Thymus (tissue), 11 donors: Measurements from ENCODE around the gene WDR37. TPM values are rescaled to one million over a fixed set of nuclear protein-coding genes. Genes with fewer than 3 reads are reported as not detected.

Source experiments
- DNase-seq, 9 donors: peaks; one replicate each; pipeline ENCODE4 v3.0.0-alpha.2; 2013; ENCODE audit warnings: low spot score in 9 of 9, low read depth in 6 of 9, missing footprints in 1 of 9
- H3K27ac ChIP-seq, 2 donors: one replicate each; pipeline ENCODE4 v1.5.1; 2013; ENCODE audit warnings: control low read depth in 1 of 2, low read depth in 1 of 2, low read length in 1 of 2, mild to moderate bottlenecking in 1 of 2, moderate library complexity in 1 of 2
- H3K27me3 ChIP-seq, 2 donors: one replicate each; pipeline ENCODE4 v1.5.1; 2013; ENCODE audit warnings: low read length in 1 of 2; ENCODE audit not compliant: control insufficient read depth in 2 of 2, insufficient read depth in 1 of 2
- H3K36me3 ChIP-seq, 2 donors: one replicate each; pipeline ENCODE4 v1.5.1; 2013; ENCODE audit warnings: low read length in 1 of 2, mild to moderate bottlenecking in 1 of 2, moderate library complexity in 1 of 2; ENCODE audit not compliant: control insufficient read depth in 2 of 2, insufficient read depth in 2 of 2
- H3K4me1 ChIP-seq, 2 donors: one replicate each; pipeline ENCODE4 v1.5.1; 2013; ENCODE audit warnings: low read length in 2 of 2; ENCODE audit not compliant: control insufficient read depth in 2 of 2, insufficient read depth in 2 of 2
- H3K4me3 ChIP-seq, 2 donors: one replicate each; pipeline ENCODE4 v1.5.1; 2013; ENCODE audit warnings: low read length in 2 of 2, control low read depth in 1 of 2, mild to moderate bottlenecking in 1 of 2
- H3K9me3 ChIP-seq, 2 donors: one replicate each; pipeline ENCODE4 v1.5.1; 2013; ENCODE audit warnings: low read length in 1 of 2, mild to moderate bottlenecking in 1 of 2; ENCODE audit not compliant: control insufficient read depth in 2 of 2, insufficient read depth in 1 of 2
- WGBS: extraction: QIAGEN DNeasy Blood & Tissue Kit; methylation state at CpG from one replicate; pipeline ENCODE4 v1.1.7; 2013; 5-methylcytosine and 5-hydroxymethylcytosine counted together
- polyA plus RNA-seq: library from polyadenylated mRNA; stranded (reverse); fragments of 200-250 nt; gene quantifications from one replicate; pipeline ENCODE4 v1.2.3, GENCODE V29; 2013
- total RNA-seq: library from RNA; stranded (reverse); fragments of 120-200 nt; gene quantifications from one replicate; pipeline ENCODE4 v1.2.4, GENCODE V29; 2013
- donor health status: healthy.

Gene WDR37
- total and polyA plus RNA-seq, 2 donors = 8.5 to 14.0 TPM

- H3K27me3 ChIP-seq = no peaks in the 10 kb centered on the region
- H3K36me3 ChIP-seq = peaks cover 65 to 66% of the 10 kb centered on the region in 2 donors
- H3K4me1 ChIP-seq = no peaks in the 10 kb centered on the region
- 99% methylated on average over 14 of the region's 14 CpGs for WGBS
- H3K4me3 ChIP-seq = no peak overlapping the region
- no peak overlapping the region for H3K27ac ChIP-seq
- H3K9me3 ChIP-seq = no peaks in the 10 kb centered on the region
- no peak for DNase-seq
Observed at GRCh38 chr10:1090696-1091095, 34.5 kb downstream of the WDR37 start.

GRCh38 chr10:1093696-1094095 lies 37.5 kb downstream of the WDR37 start:
- Histone ChIP-seq H3K4me1 (no peaks in the 10 kb centered on the region), H3K4me3 (no peak overlapping the region), H3K9me3 (no peaks in the 10 kb centered on the region), H3K27ac (no peak overlapping the region), H3K27me3 (no peaks in the 10 kb centered on the region), H3K36me3 (peaks cover 60 to 64% of the 10 kb centered on the region in 2 donors)
- DNase-seq = no peak
- WGBS = 98% methylated on average over 9 of the region's 9 CpGs

GRCh38 chr10:1094112-1095057 lies 38.2 kb downstream of the WDR37 start:
- Histone ChIP-seq H3K4me1 (no peaks in the 10 kb centered on the region), H3K9me3 (no peaks in the 10 kb centered on the region), H3K27ac (no peak overlapping the region), H3K27me3 (no peaks in the 10 kb centered on the region), H3K36me3 (peaks cover 53 to 61% of the 10 kb centered on the region in 2 donors), H3K4me3 (no peak overlapping the region)
- no peak for DNase-seq
- WGBS = 97% methylated on average over 15 of the region's 15 CpGs

- WGBS = over 99% methylated on average over 12 of the region's 12 CpGs
- no peak for DNase-seq
- Histone ChIP-seq H3K9me3 (no peaks in the 10 kb centered on the region), H3K27ac (no peak overlapping the region), H3K4me3 (no peak overlapping the region), H3K27me3 (no peaks in the 10 kb centered on the region), H3K36me3 (peaks cover 55% of the 10 kb centered on the region in 2 donors), H3K4me1 (no peaks in the 10 kb centered on the region)
Observed at GRCh38 chr10:1095498-1095897, 39.3 kb downstream of the WDR37 start.

GRCh38 chr10:1096287-1096889 lies 40.2 kb downstream of the WDR37 start:
- Histone ChIP-seq H3K9me3 (no peaks in the 10 kb centered on the region), H3K4me1 (no peaks in the 10 kb centered on the region), H3K27me3 (no peaks in the 10 kb centered on the region), H3K27ac (no peak overlapping the region), H3K36me3 (peaks cover 52 to 57% of the 10 kb centered on the region in 2 donors), H3K4me3 (no peak overlapping the region)
- WGBS = 98% methylated on average over 27 of the region's 27 CpGs
- DNase-seq = no peak

- 98% methylated on average over 6 of the region's 6 CpGs for WGBS
- no peaks in the 10 kb centered on the region for H3K9me3 ChIP-seq
- no peaks in the 10 kb centered on the region for H3K4me1 ChIP-seq
- no peak overlapping the region for H3K27ac ChIP-seq
- H3K36me3 ChIP-seq = peaks cover 49 to 65% of the 10 kb centered on the region in 2 donors
- DNase-seq = no peak
- H3K4me3 ChIP-seq = no peak overlapping the region
- H3K27me3 ChIP-seq = no peaks in the 10 kb centered on the region
Observed at GRCh38 chr10:1097436-1097835, 41.3 kb downstream of the WDR37 start.

GRCh38 chr10:1100143-1100542 lies 44.0 kb downstream of the WDR37 start:
- Histone ChIP-seq H3K27ac (no peak overlapping the region), H3K36me3 (peaks cover 57 to 71% of the 10 kb centered on the region in 2 donors), H3K9me3 (no peaks in the 10 kb centered on the region), H3K4me1 (no peaks in the 10 kb centered on the region), H3K27me3 (no peaks in the 10 kb centered on the region), H3K4me3 (no peak overlapping the region)
- WGBS = 94% methylated on average over 3 of the region's 3 CpGs
- DNase-seq = no peak

- no peaks in the 10 kb centered on the region for H3K27me3 ChIP-seq
- no peak overlapping the region for H3K4me3 ChIP-seq
- no peaks in the 10 kb centered on the region for H3K4me1 ChIP-seq
- H3K36me3 ChIP-seq = peaks cover 59 to 72% of the 10 kb centered on the region in 2 donors
- 93% methylated on average over 23 of the region's 23 CpGs for WGBS
- no peak overlapping the region for H3K27ac ChIP-seq
- DNase-seq = no peak
- H3K9me3 ChIP-seq = no peaks in the 10 kb centered on the region
Observed at GRCh38 chr10:1100691-1101368, 44.6 kb downstream of the WDR37 start.

- no peak overlapping the region for H3K4me3 ChIP-seq
- no peaks in the 10 kb centered on the region for H3K27me3 ChIP-seq
- 98% methylated on average over 37 of the region's 37 CpGs for WGBS
- no peak for DNase-seq
- H3K36me3 ChIP-seq = peaks cover 57 to 71% of the 10 kb centered on the region in 2 donors
- H3K27ac ChIP-seq = no peak overlapping the region
- no peaks in the 10 kb centered on the region for H3K9me3 ChIP-seq
- H3K4me1 ChIP-seq = no peaks in the 10 kb centered on the region
Observed at GRCh38 chr10:1101946-1102345, 45.8 kb downstream of the WDR37 start.
